T-helper 17 cell (primary cell): Measurements from ENCODE around the gene RB1. TPM values are rescaled to one million over a fixed set of nuclear protein-coding genes. Genes with fewer than 3 reads are reported as not detected.
"Not testable (repeated sequence)": the region's sequence is repeated elsewhere in the genome, so short reads cannot be mapped to it uniquely, and the experiment has no call there.

Experiments used
- ATAC-seq: fragments of 150-1000 bp; cut with Tn5 transposase; 2 replicates; pipeline ENCODE4 v1.10.0; 2021; ENCODE audit warnings: mild to moderate bottlenecking, moderate library complexity
- DNase-seq, 3 donors: peaks; one replicate each; pipeline versions ENCODE4 v3.0.0 to v3.0.0-alpha.2; 2020 to 2021
- H3K9me3 ChIP-seq: one replicate; pipeline ENCODE4 v1.7.0; 2013; ENCODE audit warnings: low read length, mild to moderate bottlenecking; ENCODE audit not compliant: control insufficient read depth, poor library complexity, severe bottlenecking
- H3K27ac Mint-ChIP-seq: one replicate; pipeline ENCODE4 v1.8.0; 2022; ENCODE audit warnings: mild to moderate bottlenecking, moderate library complexity, mixed read lengths
- H3K27me3 Mint-ChIP-seq: one replicate; pipeline ENCODE4 v1.8.0; 2022; ENCODE audit warnings: mixed read lengths
- H3K36me3 Mint-ChIP-seq: one replicate; pipeline ENCODE4 v1.8.0; 2022; ENCODE audit warnings: low read depth, mixed read lengths
- H3K4me1 Mint-ChIP-seq: one replicate; pipeline ENCODE4 v1.8.0; 2022; ENCODE audit warnings: mild to moderate bottlenecking, mixed read lengths
- H3K4me3 Mint-ChIP-seq: one replicate; pipeline ENCODE4 v1.8.0; 2022; ENCODE audit warnings: mild to moderate bottlenecking, moderate library complexity, mixed read lengths
- total RNA-seq, 4 donors: library from RNA in 2 of 4; stranded (reverse) in 2 of 4; gene quantifications; one replicate each; pipeline ENCODE4 v1.2.3 and lab custom pipeline; 2022 to 2026

RB1 gene
- total RNA-seq, 2 donors from 2014 or later, result 15.9 to 16.2 TPM

DNA sequence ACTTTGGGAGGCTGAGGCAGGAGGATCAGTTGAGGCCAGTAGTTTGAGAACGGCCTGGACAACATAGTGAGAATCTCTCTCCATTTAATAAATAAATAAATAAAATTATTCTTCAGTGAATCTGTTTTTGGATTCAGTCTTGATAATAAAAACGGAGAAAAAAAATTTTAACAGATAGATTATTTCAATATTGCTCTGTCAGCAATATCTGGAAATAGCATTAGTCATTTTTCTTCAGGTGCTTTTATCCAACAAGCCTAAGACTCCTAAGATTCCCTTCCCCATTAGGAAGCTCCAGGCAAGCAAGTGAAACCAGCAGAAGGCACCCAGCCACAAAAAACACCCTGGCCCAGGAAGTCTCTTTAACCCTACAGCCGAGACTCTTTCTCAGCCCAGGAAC is 130.6 kb downstream of the RB1 start:
- DNase-seq (no peak), ATAC-seq (no peak)
- H3K9me3 ChIP-seq, result no peaks in the 10 kb centered on the region
- Mint-ChIP-seq H3K4me3 (peak overlapping the region; percentile 28), H3K4me1 (peaks cover 49% of the 10 kb centered on the region), H3K36me3 (no peaks in the 10 kb centered on the region), H3K27me3 (no peaks in the 10 kb centered on the region), H3K27ac (peak overlapping the region; percentile 55)

DNA sequence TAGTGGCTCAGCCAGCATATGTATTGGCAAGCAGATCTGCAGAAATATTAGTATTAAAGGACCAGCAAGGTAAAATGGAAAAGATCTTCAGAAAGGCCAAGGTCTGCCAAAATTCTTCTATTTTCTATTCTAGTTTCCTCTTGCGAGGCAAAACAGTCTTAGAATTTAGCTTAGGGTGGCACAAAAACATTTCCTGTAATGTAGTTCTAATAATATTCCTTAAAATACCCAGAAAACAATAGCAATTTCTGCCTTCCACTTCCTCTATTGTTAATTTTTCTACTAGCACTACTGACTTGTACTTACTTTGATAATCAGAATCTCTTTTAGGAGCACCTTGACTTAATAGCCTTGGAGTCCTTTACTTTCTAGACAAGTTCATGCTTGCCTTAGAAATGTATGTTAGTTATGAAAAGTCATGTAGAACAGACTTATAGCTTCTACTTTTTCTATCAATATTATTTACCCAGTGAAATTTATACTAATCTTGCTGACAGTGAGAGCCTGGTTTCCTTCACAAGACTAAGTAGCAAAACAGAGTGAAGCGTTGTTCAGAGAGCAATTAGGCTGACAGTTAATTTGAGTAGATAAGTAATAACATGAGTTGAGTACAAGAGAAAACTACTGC is 133.2 kb downstream of the RB1 start:
- Mint-ChIP-seq H3K36me3 (no peaks in the 10 kb centered on the region), H3K4me1 (peaks cover 37% of the 10 kb centered on the region), H3K27ac (peak overlapping the region; percentile 84), H3K27me3 (no peaks in the 10 kb centered on the region), H3K4me3 (peak overlapping the region; percentile 65)
- ATAC-seq (no peak), DNase-seq (no peak)
- no peaks in the 10 kb centered on the region for H3K9me3 ChIP-seq

DNA sequence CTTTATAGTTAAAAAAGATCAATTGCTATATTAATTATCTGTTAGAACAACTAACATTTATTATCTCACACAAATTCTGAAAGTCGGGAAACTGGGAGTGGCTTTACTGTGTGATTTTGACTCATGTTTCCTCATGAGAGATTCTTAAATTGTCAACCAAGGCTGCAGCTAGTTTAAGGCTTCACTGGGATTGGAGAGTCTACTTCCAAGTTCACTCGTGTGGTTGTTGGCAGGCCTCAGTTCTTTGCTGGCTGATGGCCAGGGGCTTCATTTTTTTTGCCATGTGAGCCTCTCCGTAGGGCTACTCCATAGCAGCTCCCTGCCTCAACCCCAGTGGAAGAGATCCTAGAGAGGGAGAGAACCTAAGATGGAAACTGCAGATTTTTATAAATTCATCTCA is 133.8 kb downstream of the RB1 start:
- Mint-ChIP-seq H3K36me3 (no peaks in the 10 kb centered on the region), H3K27me3 (no peaks in the 10 kb centered on the region), H3K27ac (no peak overlapping the region), H3K4me1 (peaks cover 31% of the 10 kb centered on the region), H3K4me3 (peak overlapping the region; percentile 25)
- ATAC-seq, result no peak
- no peak for DNase-seq
- no peaks in the 10 kb centered on the region for H3K9me3 ChIP-seq

DNA sequence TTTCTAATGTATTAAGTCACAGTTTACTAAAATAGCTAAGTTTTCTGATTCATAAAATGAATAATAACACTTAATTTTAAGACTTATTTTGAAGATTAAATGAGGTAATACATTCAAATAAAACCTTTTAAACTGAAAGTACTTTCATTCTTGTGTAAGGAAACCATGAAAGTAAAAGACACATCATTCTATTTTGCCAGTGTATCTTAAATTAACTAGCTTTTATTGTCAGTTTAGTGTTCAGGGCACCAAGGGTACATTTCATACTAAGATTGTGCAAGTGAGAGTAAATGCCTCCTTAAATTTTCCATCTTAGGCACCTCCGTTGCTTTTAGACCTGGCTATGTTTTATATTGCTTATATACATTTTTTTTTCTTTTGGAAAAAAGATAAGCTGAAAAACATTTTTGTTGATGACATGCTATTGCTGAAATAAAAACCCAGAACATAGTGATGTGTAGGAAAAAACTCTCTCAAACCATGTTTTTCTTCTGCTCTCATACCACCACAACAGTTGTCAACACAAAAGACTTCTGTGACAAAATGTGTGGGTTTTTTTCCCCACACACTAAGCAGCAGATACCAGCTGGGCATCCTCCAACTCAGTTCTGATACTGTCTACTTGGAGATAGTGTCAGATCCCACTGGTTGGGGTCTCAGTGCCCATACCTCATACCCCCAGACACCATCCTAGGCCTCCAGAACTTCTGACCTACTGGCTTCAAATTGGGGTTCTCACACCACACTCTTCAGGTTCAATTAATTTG is 140.1 kb downstream of the RB1 start:
- H3K4me3 Mint-ChIP-seq, result no peak overlapping the region
- DNase-seq, result no peak
- H3K27ac Mint-ChIP-seq, result peak overlapping the region; percentile 73
- no peak for ATAC-seq
- H3K4me1 Mint-ChIP-seq, result peaks cover 4% of the 10 kb centered on the region
- H3K9me3 ChIP-seq, result no peaks in the 10 kb centered on the region
- H3K27me3 Mint-ChIP-seq, result no peaks in the 10 kb centered on the region
- H3K36me3 Mint-ChIP-seq, result no peaks in the 10 kb centered on the region

DNA sequence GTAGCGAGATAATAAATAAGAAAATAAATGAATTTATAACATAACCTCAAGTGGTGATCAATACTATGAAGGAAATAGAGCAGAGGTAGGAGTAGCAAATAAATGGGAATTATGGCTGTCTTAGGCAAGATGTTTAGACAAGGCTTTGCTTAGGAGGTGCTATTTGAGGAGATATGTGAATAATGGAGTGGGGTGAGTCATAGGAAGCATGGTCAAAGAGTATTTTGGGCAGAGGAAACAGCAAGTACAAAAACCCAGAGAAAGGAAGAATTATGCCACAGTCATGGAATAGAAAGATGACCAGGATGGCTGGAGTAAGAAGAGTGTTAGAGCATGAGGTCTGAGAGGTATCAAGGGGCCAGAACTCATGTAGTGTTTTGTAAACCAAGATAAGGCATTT is 142.9 kb downstream of the RB1 start:
- ATAC-seq (no peak), DNase-seq (no peak)
- Mint-ChIP-seq H3K4me1 (peaks cover 6% of the 10 kb centered on the region), H3K4me3 (no peak overlapping the region), H3K27ac (no peak overlapping the region), H3K36me3 (no peaks in the 10 kb centered on the region), H3K27me3 (no peaks in the 10 kb centered on the region)
- H3K9me3 ChIP-seq, result no peaks in the 10 kb centered on the region

DNA sequence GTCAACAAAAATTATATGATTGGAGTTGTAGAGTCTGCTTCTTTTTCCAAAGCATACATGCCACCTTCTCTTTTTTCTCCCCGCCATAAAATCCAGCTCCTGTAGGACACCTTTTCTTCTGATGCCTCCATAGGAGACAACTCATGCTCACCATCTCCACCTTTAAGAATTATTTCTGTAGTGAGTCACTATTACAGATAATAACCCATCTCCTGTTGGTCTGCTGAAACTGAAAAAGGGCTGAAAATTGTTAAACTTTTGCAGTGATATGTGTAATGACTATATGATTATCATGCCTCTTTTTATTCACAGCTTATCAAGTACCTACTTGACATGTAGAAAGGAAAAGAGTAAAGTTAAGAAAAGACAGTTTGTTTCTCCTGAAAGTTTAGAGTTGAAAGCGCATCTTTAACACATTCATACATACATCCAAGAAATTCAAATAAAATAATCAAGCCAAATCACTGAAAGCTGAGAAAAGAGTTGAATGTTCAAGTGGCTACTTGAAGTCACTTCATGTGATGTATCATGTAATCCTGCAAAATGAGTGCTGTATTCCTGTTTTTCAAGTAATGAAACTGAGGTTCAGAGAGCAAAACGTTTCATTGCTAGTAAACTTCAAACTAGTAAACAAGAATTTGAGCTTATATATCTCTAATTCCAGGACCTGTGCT is 144.9 kb downstream of the RB1 start:
- DNase-seq, result no peak
- no peak overlapping the region for H3K4me3 Mint-ChIP-seq
- H3K36me3 Mint-ChIP-seq, result peaks cover 3% of the 10 kb centered on the region
- H3K27ac Mint-ChIP-seq, result no peak overlapping the region
- ATAC-seq, result no peak
- H3K4me1 Mint-ChIP-seq, result peaks cover 8% of the 10 kb centered on the region
- H3K9me3 ChIP-seq, result no peaks in the 10 kb centered on the region
- no peaks in the 10 kb centered on the region for H3K27me3 Mint-ChIP-seq

DNA sequence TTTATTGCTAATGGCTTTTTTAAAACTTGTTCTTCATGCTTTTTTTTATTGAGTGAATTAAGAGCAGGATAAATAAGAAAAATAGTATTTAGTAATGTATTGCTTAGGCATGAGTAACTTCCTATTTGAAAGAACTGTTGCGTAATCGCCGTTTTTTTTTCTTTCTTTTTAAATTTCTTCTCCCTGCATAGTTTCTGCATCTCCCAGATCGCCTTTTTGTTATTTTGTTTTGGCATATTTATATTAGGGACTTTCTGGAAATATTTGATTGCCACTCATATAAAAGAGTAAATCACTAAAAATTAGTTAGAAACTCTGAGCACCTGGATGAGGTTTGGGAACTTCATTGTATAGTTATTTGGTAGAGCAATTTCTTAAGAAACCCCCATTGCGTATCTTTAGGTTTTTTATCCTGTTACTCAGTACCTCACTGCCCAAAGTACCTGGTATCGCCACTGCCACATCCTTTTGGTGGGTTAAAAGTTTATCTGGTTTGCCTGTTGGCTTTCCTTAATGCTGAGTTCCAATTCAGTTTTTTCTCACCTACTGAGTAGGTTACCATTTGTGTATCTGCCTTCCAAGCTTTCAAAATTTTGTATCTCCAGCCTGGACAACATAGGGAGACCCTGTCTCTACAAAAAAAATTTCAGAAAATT is 145.5 kb downstream of the RB1 start:
- no peak overlapping the region for H3K4me3 Mint-ChIP-seq
- peaks cover 3% of the 10 kb centered on the region for H3K36me3 Mint-ChIP-seq
- peaks cover 8% of the 10 kb centered on the region for H3K4me1 Mint-ChIP-seq
- H3K27ac Mint-ChIP-seq, result no peak overlapping the region
- DNase-seq (no peak), ATAC-seq (no peak)
- H3K9me3 ChIP-seq, result no peaks in the 10 kb centered on the region
- H3K27me3 Mint-ChIP-seq, result no peaks in the 10 kb centered on the region

DNA sequence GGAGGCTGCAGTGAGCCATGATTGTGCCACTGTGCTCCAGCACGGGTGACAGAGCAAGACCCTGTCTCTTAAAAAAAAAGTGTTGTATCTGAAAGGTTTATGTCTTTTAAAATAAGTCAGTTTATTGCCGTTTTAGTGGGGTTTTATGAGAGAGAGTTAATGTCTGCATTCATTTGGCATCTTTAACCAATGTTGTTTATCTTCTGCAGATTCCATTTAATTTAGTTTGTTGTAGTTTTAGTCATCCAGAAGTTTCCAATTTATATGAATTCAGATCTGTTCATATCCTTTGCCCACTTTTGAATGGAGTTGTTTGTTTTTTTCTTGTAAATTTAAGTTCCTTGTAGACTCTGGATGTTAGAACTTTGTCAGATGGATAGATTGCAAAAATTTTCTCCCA is 146.1 kb downstream of the RB1 start:
- Mint-ChIP-seq H3K27ac (no peak overlapping the region), H3K36me3 (peaks cover 7% of the 10 kb centered on the region), H3K4me3 (no peak overlapping the region), H3K27me3 (no peaks in the 10 kb centered on the region), H3K4me1 (peaks cover 8% of the 10 kb centered on the region)
- H3K9me3 ChIP-seq, result no peaks in the 10 kb centered on the region
- ATAC-seq (no peak), DNase-seq (no peak)

DNA sequence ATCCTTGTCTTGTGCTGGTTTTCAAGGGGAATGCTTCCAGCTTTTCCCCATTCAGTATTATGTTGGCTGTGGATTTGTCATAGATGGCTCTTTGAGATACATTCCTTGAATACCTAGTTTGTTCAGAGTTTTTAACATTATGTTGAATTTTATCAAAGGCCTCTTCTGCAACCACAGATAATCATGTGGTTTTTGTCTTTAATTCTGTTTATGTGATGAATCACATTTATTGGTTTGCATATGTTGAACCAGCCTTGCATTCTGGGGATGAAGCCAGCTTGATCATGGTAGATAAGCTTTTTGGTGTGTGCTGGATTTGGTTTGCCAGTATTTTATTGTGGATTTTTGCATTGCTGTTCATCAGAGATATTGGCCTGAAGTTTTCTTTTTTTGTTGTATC is 147.6 kb downstream of the RB1 start:
- not testable (repeated sequence) for DNase-seq, H3K36me3 Mint-ChIP-seq, H3K27ac Mint-ChIP-seq, H3K27me3 Mint-ChIP-seq, H3K4me1 Mint-ChIP-seq, ATAC-seq, H3K4me3 Mint-ChIP-seq, H3K9me3 ChIP-seq

DNA sequence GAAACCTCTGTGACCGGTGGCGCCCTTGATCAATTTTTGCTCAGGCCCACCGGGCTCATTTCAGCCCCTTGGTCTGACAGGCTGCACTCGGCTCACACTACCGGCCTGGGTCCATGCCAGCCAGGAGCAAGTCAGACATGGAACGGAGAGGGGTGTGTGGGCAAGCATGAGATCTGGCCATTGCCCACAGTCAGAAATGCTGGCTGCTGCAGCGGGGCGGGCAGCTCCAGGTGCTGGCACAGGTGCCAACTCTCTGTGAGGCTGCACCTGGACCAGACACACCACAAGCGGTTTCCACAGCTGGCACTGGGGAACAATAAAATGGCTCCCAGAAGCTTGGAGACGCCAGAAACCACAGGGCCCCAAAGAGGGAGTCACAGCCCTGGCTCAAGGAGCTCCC is 153.0 kb downstream of the RB1 start:
- Mint-ChIP-seq H3K4me3 (no peak overlapping the region), H3K36me3 (peaks cover 18% of the 10 kb centered on the region), H3K4me1 (peaks cover 6% of the 10 kb centered on the region), H3K27me3 (no peaks in the 10 kb centered on the region), H3K27ac (no peak overlapping the region)
- ATAC-seq (no peak), DNase-seq (no peak)
- H3K9me3 ChIP-seq, result no peaks in the 10 kb centered on the region

DNA sequence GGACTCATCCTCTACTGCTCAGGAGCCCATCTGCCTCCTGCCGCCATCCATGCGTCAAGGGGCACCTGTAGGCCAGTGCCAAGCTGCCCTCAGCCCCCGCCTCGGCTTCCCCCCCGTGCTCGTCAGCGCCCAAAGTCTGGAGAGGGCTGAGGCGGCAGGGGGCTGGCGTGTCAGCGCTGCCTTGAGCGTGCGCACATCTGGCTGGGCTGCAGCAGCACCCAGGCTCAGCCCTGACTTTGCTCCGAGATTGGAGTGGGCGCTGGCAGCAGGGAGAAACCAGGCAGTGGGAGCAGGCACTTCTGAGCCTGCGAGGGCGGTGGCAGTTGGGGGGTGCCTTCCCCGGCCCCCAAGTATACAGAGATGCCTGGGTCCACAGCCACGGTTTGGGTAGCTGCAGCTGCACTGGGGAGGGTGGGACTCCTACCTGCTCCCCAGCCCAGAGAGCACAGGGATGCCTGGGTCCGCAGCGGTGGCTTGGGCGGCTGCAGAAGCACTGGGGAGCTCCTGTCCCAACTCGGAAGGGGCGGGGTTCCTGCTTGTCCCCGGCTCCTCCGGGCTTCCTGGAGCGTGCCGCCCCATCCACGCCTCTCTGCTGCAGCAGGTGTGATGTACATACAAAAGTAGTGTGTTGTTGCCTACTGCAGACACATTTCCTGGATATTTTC is 154.2 kb downstream of the RB1 start:
- ATAC-seq (no peak), DNase-seq (no peak)
- H3K27ac Mint-ChIP-seq, result no peak overlapping the region
- H3K4me3 Mint-ChIP-seq, result no peak overlapping the region
- H3K9me3 ChIP-seq, result no peaks in the 10 kb centered on the region
- H3K27me3 Mint-ChIP-seq, result no peaks in the 10 kb centered on the region
- H3K36me3 Mint-ChIP-seq, result peaks cover 15% of the 10 kb centered on the region
- peaks cover 4% of the 10 kb centered on the region for H3K4me1 Mint-ChIP-seq

DNA sequence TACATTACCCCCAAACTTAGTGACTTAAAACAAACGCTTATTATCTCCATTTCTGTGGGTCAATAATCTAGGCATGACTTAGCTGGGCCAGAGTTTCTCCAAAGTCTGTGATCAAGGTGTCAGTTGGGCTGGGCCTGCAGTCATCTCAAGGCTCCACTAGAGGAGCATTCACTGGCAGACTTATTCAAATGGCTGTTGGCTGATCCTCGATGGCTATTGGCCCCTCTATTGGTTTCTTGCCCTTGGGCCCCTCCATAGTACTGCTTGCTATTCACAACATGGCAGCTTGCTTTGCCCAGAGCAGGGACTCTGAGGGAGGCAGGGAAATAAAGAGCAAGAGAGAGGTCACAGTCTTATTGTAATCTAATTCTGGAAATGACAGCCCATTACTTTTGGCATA is 171.7 kb downstream of the RB1 start:
- Mint-ChIP-seq H3K27me3 (no peaks in the 10 kb centered on the region), H3K27ac (no peak overlapping the region), H3K4me3 (no peak overlapping the region), H3K36me3 (peaks cover 2% of the 10 kb centered on the region), H3K4me1 (peaks cover 2% of the 10 kb centered on the region)
- no peak for DNase-seq
- ATAC-seq, result no peak
- no peaks in the 10 kb centered on the region for H3K9me3 ChIP-seq

DNA sequence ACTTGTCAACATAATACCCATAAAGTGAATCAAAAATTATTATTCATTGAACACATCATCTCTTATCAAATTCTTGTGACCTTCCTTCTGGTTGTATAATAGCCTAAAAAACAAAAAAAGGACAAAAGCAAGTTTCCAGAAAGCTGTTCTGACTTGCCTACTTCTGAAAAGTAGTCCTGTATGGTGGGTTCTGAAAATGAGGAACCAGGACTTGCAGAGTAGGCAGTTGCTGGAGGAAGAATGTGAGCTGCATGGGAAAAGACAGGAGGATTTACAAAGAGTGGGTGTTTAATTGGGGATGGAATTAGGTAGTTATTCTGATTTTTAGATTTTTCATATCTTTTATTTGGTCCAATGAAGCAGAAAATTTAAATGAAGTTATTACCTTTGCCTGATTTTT is 172.7 kb downstream of the RB1 start:
- no peak overlapping the region for H3K4me3 Mint-ChIP-seq
- peak overlapping the region; percentile 39 for H3K27ac Mint-ChIP-seq
- H3K27me3 Mint-ChIP-seq, result no peaks in the 10 kb centered on the region
- H3K9me3 ChIP-seq, result no peaks in the 10 kb centered on the region
- DNase-seq, result no peak
- peaks cover 2% of the 10 kb centered on the region for H3K4me1 Mint-ChIP-seq
- peaks cover 2% of the 10 kb centered on the region for H3K36me3 Mint-ChIP-seq
- ATAC-seq, result no peak
